ENCODE measurements around the gene DNAAF8. TPM values are rescaled to one million over a fixed set of nuclear protein-coding genes. Genes with fewer than 3 reads are reported as not detected.

Gene DNAAF8
- total RNA-seq, 2 experiments from 2014 or later = 0.10 to 0.62 TPM

DNA sequence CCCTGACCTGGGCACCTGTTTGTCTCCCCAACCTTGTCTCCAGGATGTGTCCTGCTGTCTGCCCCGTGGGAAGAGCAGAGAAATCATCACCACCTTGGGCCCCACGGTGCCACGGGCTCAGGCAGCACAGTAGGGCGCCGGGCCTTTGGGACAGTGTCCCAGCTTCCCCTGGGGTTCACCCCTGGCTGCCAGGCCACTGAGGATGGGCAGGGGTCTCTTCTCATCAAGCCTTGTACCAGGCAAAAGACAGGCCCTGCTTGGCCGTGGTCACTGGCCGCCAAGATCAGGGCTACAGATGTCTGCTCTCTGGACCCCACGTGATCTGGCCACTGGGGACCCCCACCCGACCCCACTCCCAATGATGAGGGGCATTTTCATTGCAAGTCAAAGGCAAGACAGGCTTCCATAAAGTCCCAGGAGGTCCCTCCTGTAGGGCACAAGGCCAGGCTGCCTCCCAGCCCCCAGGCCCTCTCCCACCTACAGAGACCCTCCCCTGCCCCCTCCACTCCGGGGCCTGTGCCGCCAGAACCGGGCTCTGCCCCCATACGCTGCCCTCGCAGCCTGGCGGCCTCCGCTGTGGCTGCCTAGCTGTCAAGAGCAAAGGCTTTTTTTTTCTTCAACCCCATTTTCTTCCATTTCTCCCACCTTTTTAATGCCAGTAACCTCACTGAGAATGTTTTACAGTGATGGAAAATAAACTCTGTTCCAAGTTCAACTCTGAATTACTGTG is 14.5 kb downstream of the DNAAF8 start:
- DNase-seq = no peak
- H3K4me1 Mint-ChIP-seq = peaks cover 27% of the 10 kb centered on the region
- H3K27ac Mint-ChIP-seq = peak overlapping the region; percentile 88
- no peaks in the 10 kb centered on the region for H3K27me3 Mint-ChIP-seq
- no peaks in the 10 kb centered on the region for H3K9me3 Mint-ChIP-seq
- H3K36me3 Mint-ChIP-seq = peaks cover 2% of the 10 kb centered on the region
- no peak overlapping the region for H3K4me3 Mint-ChIP-seq

DNA sequence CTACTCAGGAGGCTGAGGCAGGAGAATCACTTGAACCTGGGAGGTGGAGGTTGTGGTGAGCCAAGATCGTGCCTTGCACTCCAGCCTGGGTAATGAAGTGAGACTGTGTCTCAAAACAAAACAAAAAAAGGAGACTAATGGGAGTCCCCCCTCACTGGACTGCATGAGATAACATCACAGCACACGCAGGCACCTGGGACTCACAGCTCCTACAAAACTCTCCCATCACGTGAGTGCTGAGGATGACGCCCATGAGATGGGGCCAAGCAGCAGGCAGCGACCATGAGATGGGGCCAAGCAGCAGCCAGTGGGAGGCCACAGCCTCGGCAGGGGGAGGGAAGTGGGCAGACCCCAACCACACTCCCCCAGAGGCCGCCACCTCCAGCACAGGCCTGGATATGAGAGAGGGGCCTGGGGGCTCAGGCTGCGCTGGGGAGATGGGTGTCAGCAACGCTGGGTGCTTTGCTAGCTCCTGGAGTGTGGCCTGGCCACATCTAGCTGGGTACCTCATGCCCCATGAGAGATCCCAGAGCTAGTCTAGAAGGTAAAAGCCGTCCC is 15.4 kb downstream of the DNAAF8 start:
- DNase-seq = no peak
- no peak overlapping the region for H3K4me3 Mint-ChIP-seq
- no peak overlapping the region for H3K27ac Mint-ChIP-seq
- H3K4me1 Mint-ChIP-seq = peaks cover 27% of the 10 kb centered on the region
- H3K9me3 Mint-ChIP-seq = no peaks in the 10 kb centered on the region
- peaks cover 4% of the 10 kb centered on the region for H3K36me3 Mint-ChIP-seq
- H3K27me3 Mint-ChIP-seq = no peaks in the 10 kb centered on the region

- Mint-ChIP-seq H3K27ac (no peak overlapping the region), H3K4me1 (peaks cover 27% of the 10 kb centered on the region), H3K9me3 (no peaks in the 10 kb centered on the region), H3K27me3 (no peaks in the 10 kb centered on the region), H3K36me3 (peaks cover 14% of the 10 kb centered on the region), H3K4me3 (no peak overlapping the region)
- no peak for DNase-seq
These were observed 16.6 kb downstream of the DNAAF8 start for GRCh38 chr16:4750896-4751295.

- Mint-ChIP-seq H3K4me1 (peaks cover 13% of the 10 kb centered on the region), H3K27me3 (no peaks in the 10 kb centered on the region), H3K27ac (no peak overlapping the region), H3K9me3 (no peaks in the 10 kb centered on the region), H3K4me3 (no peak overlapping the region), H3K36me3 (peaks cover 15% of the 10 kb centered on the region)
- no peak for DNase-seq
These were observed 18.2 kb downstream of the DNAAF8 start for GRCh38 chr16:4752351-4753100.

GRCh38 chr16:4753227-4753626 is 18.9 kb downstream of the DNAAF8 start:
- no peak overlapping the region for H3K4me3 Mint-ChIP-seq
- no peak overlapping the region for H3K27ac Mint-ChIP-seq
- no peaks in the 10 kb centered on the region for H3K27me3 Mint-ChIP-seq
- no peaks in the 10 kb centered on the region for H3K9me3 Mint-ChIP-seq
- H3K36me3 Mint-ChIP-seq = peaks cover 15% of the 10 kb centered on the region
- peaks cover 6% of the 10 kb centered on the region for H3K4me1 Mint-ChIP-seq
- DNase-seq = no peak

GRCh38 chr16:4754865-4755264 is 20.5 kb downstream of the DNAAF8 start:
- H3K36me3 Mint-ChIP-seq = peaks cover 18% of the 10 kb centered on the region
- no peaks in the 10 kb centered on the region for H3K4me1 Mint-ChIP-seq

DNA sequence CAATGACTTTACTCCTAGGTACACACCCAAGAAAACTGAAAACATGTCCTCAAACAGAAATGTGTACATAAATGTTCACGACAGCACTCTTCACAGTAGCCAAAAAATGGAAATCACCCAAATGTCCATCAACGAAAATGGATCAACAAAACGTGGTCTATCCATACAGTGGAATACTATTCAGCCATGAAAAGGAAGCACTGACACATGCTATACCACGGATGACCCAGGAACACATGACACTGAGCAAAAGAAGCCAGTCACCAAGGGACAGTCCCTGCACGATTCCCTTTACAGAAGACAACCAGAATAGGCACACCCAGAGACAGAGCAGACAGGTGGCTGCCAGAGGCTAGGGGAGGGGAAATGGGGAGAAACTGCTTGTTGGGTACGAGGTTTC is 21.4 kb downstream of the DNAAF8 start:
- no peak for DNase-seq
- peaks cover 20% of the 10 kb centered on the region for H3K36me3 Mint-ChIP-seq
- H3K4me3 Mint-ChIP-seq = no peak overlapping the region
- no peak overlapping the region for H3K27ac Mint-ChIP-seq
- no peaks in the 10 kb centered on the region for H3K27me3 Mint-ChIP-seq
- no peaks in the 10 kb centered on the region for H3K4me1 Mint-ChIP-seq
- H3K9me3 Mint-ChIP-seq = no peaks in the 10 kb centered on the region

More at GRCh38 chr16:4754865-4755264, 20.5 kb downstream of the DNAAF8 start:
- H3K27ac Mint-ChIP-seq = no peak overlapping the region
- H3K27me3 Mint-ChIP-seq = no peaks in the 10 kb centered on the region
- DNase-seq = no peak
- no peaks in the 10 kb centered on the region for H3K9me3 Mint-ChIP-seq
- H3K4me3 Mint-ChIP-seq = no peak overlapping the region

GRCh38 chr16:4760221-4760910 is 26.0 kb downstream of the DNAAF8 start:
- Mint-ChIP-seq H3K4me1 (no peaks in the 10 kb centered on the region), H3K27ac (no peak overlapping the region), H3K9me3 (no peaks in the 10 kb centered on the region), H3K27me3 (no peaks in the 10 kb centered on the region), H3K4me3 (no peak overlapping the region), H3K36me3 (peaks cover 14% of the 10 kb centered on the region)
- DNase-seq = no peak

GRCh38 chr16:4762205-4762604 is 27.9 kb downstream of the DNAAF8 start:
- Mint-ChIP-seq H3K9me3 (no peaks in the 10 kb centered on the region), H3K27ac (no peak overlapping the region), H3K27me3 (no peaks in the 10 kb centered on the region), H3K36me3 (peaks cover 7% of the 10 kb centered on the region), H3K4me3 (no peak overlapping the region), H3K4me1 (peaks cover 8% of the 10 kb centered on the region)
- no peak for DNase-seq

GRCh38 chr16:4763791-4764190 is 29.5 kb downstream of the DNAAF8 start:
- H3K4me3 Mint-ChIP-seq = no peak overlapping the region
- no peak overlapping the region for H3K27ac Mint-ChIP-seq
- H3K9me3 Mint-ChIP-seq = no peaks in the 10 kb centered on the region

DNA sequence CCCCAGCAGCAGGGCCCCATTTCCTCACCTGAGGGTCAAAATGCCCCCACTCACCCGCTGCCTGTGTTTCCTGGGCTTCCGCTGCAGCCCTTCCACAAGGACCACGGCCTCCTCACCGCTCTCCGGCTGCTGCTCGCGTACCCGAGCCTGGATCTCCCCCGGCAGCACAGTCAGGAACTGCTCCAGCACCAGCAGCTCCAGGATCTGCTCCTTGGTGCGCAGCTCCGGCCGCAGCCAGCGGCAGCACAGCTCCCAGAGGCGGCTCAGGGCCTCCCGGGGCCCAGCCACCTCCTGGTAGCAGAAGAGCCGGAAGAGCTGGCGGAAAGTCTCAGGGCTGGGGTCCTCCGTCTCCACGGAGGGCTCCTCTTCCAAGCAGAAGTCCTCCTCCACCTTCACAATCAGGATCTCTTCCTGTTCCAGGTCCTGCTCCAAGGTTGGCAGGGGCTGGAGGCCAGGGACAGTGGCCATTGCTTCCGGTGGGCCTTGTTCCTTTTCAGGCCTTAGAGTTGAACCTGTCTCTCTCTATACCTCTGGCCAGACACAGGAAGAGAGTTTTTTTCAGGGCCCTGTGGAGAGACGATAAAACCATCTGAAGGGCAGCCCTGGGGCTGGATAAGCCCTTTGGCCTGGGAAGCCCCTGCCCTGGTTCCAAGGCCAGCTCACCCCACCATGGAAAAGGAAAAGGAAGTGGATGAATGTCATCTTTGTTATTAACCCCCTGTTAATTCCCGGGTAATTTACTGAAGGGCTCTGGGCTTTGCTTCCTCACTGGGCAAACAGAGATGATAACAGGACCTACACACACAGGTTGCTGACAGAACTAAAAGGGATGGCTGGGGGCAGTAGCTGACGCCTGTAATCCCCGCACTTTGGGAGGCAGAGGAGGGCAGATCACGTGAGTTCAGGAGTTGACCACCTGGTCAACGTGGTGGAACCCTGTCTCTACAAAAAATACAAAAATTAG is 31.5 kb downstream of the DNAAF8 start:
- DNase-seq = no peak
- no peaks in the 10 kb centered on the region for H3K9me3 Mint-ChIP-seq
- peaks cover 19% of the 10 kb centered on the region for H3K4me1 Mint-ChIP-seq
- peak overlapping the region; percentile 85 for H3K4me3 Mint-ChIP-seq
- no peaks in the 10 kb centered on the region for H3K36me3 Mint-ChIP-seq
- H3K27me3 Mint-ChIP-seq = no peaks in the 10 kb centered on the region
- peak overlapping the region; percentile 86 for H3K27ac Mint-ChIP-seq

More at GRCh38 chr16:4763791-4764190, 29.5 kb downstream of the DNAAF8 start:
- no peaks in the 10 kb centered on the region for H3K27me3 Mint-ChIP-seq
- H3K36me3 Mint-ChIP-seq = peaks cover 7% of the 10 kb centered on the region
- H3K4me1 Mint-ChIP-seq = peaks cover 18% of the 10 kb centered on the region
- no peak for DNase-seq

DNA sequence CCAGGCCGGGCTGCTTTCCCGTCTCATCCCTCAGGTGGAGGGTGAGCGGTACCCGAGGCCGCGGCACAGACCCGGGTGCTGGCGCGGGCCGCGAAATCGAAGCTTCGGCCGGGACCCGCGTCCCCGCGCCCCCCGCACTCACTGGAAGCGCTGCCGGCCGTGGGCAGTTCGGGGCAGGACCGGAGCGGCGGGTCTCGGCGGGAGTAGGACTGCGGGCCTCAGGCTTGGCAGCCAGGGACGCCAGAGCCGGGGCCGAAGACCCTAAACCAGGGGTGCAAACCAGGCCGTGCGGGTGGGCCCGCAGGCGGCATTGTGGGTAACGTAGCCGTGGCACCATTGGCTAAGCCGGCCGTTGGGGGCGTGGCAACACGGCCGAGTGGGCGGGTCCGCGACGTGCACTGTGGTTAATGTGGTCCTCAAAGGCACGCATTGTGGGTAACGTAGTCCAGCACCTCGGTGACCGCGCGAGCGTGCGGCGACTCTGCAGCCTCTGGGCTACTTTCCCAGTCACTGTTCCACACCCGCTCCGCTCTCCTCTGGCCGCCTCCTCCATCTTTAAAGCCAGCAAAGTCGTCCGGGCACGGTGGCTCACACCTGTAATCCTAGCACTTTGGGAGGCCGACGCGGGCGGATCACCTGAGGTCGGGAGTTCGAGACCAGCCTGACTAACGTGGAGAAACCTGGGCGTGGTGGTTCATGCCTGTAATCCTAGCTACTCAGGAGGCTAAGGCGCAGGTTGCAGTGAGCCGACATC is 32.7 kb downstream of the DNAAF8 start, which contains the start of gene ZNF500:
Gene ZNF500, minus strand, starts transcription at position 288 of the 754 bp plus-strand sequence. CDS start 1,184 bp downstream, outside the sequence.
- DNase-seq = peak; percentile 93
- H3K9me3 Mint-ChIP-seq = no peaks in the 10 kb centered on the region
- H3K36me3 Mint-ChIP-seq = no peaks in the 10 kb centered on the region
- H3K4me1 Mint-ChIP-seq = peaks cover 19% of the 10 kb centered on the region
- H3K27me3 Mint-ChIP-seq = no peaks in the 10 kb centered on the region
- peak within 1 kb of the TSS; percentile 90 for H3K27ac Mint-ChIP-seq
- peak within 1 kb of the TSS; percentile 87 for H3K4me3 Mint-ChIP-seq

- Mint-ChIP-seq H3K36me3 (no peaks in the 10 kb centered on the region), H3K27ac (peak overlapping the region; percentile 90), H3K9me3 (no peaks in the 10 kb centered on the region)
These were observed 33.7 kb downstream of the DNAAF8 start for GRCh38 chr16:4767872-4768548.

More at GRCh38 chr16:4767872-4768548, 33.7 kb downstream of the DNAAF8 start:
- Mint-ChIP-seq H3K27me3 (no peaks in the 10 kb centered on the region), H3K4me3 (peak overlapping the region; percentile 87), H3K4me1 (peaks cover 19% of the 10 kb centered on the region)
- no peak for DNase-seq
